Sigmoid colon (tissue), 7 donors: Measurements from ENCODE around the gene KATNB1. TPM values are rescaled to one million over a fixed set of nuclear protein-coding genes. Genes with fewer than 3 reads are reported as not detected.

Experiments
- DNase-seq: peaks from one replicate; pipeline ENCODE4 v3.0.0-alpha.2; 2019
- H3K27ac ChIP-seq, 4 donors: fragments of 200-600 bp; sonication (generic); one replicate each; pipeline ENCODE4 v1.5.1; 2016 to 2019; ENCODE audit warnings: mild to moderate bottlenecking in 1 of 4
- H3K27me3 ChIP-seq, 3 donors: fragments of 200-600 bp; sonication (generic); one replicate each; pipeline ENCODE4 v1.5.1; 2019; ENCODE audit warnings: mild to moderate bottlenecking in 1 of 3
- H3K36me3 ChIP-seq, 4 donors: fragments of 200-600 bp; sonication (generic); one replicate each; pipeline ENCODE4 v1.5.1; 2016 to 2019
- H3K4me1 ChIP-seq, 4 donors: fragments of 200-600 bp; sonication (generic); one replicate each; pipeline ENCODE4 v1.5.1; 2017 to 2019
- H3K4me3 ChIP-seq, 4 donors: fragments of 200-600 bp; sonication (generic); one replicate each; pipeline ENCODE4 v1.5.1; 2017 to 2019; ENCODE audit warnings: mild to moderate bottlenecking in 2 of 4, moderate library complexity in 1 of 4
- H3K9me3 ChIP-seq, 4 donors: fragments of 200-600 bp in 3 of 4; sonication (generic) in 3 of 4; one replicate each; pipeline versions ENCODE4 v1.5.1 to v1.6.1; 2013 to 2019
- CTCF ChIP-seq, 4 experiments: fragments of 450-650 bp in 3 of 4; fragments of 200-600 bp in 1 of 4; IDR thresholded peaks; one replicate each; pipeline ENCODE4 v1.5.1; 2016 to 2019; ENCODE audit warnings: antibody characterized with exemption in 4 of 4, mild to moderate bottlenecking in 3 of 4, moderate library complexity in 2 of 4
- EP300 ChIP-seq, 4 donors: sonication (generic); formaldehyde crosslinking; IDR thresholded peaks; one replicate each; pipeline ENCODE4 v1.6.1; 2017; ENCODE audit warnings: antibody characterized with exemption in 4 of 4
- POLR2A ChIP-seq, 2 donors: fragments of 450-650 bp; IDR thresholded peaks; one replicate each; pipeline ENCODE4 v1.6.1; 2016; ENCODE audit warnings: antibody characterized with exemption in 2 of 2, mild to moderate bottlenecking in 2 of 2, moderate library complexity in 2 of 2
- POLR2AphosphoS5 ChIP-seq, 4 donors: sonication (generic); formaldehyde crosslinking; IDR thresholded peaks; one replicate each; pipeline ENCODE4 v1.6.1; 2017; ENCODE audit warnings: antibody characterized with exemption in 4 of 4
- WGBS, 2 donors: extraction: QIAGEN DNeasy Blood & Tissue Kit; methylation state at CpG; one replicate each; pipeline ENCODE4 v1.1.7; 2013; 5-methylcytosine and 5-hydroxymethylcytosine counted together
- intact Hi-C: fragments of 100-400 bp; cut with DNase I; formaldehyde crosslinking; loops from one replicate; pipeline ENCODE4 v1.15.1; 2023
- polyA plus RNA-seq, 3 donors: library from polyadenylated mRNA; stranded (reverse); fragments of 200-250 nt; gene quantifications; one replicate each; pipeline ENCODE4 v1.2.3, GENCODE V29; 2013
- total RNA-seq, 4 donors: library from RNA; depleted of rRNA; stranded (reverse); fragments of >200 nt; gene quantifications; one replicate each; pipeline ENCODE4 v1.1.0, GENCODE V29; 2016
- donor health status: healthy with polysubstance abuse.
- donor health status: Bipolar disorder and iron deficiency.
- donor health status: healthy.

KATNB1 gene
- total and polyA plus RNA-seq, 7 donors = 4.3 to 18.6 (median 10.2) TPM

- no peak for DNase-seq
- peaks cover 0 to 66% (median 33%) of the 10 kb centered on the region in 4 donors for H3K36me3 ChIP-seq
- 92 to 94% methylated on average over 15 of the region's 15 CpGs for WGBS, 2 donors
These were observed 34.8 kb downstream of the KATNB1 start for GRCh38 chr16:57770361-57770760.

GRCh38 chr16:57771141-57771785, 35.7 kb downstream of the KATNB1 start:
- intact Hi-C loops = no loop called here
- no peak for DNase-seq
- Histone ChIP-seq H3K9me3 (no peaks in the 10 kb centered on the region), H3K36me3 (peaks cover 0 to 66% (median 37%) of the 10 kb centered on the region in 4 donors), H3K4me1 (no peaks in the 10 kb centered on the region), H3K27ac (no peak overlapping the region), H3K4me3 (no peak overlapping the region), H3K27me3 (no peaks in the 10 kb centered on the region)
- 92 to 94% methylated on average over 26 of the region's 26 CpGs for WGBS, 2 donors
- TF ChIP-seq POLR2A (IDR thresholded peaks at IDR 0.05) (no peak), EP300 (IDR thresholded peaks at IDR 0.05) (no peak), CTCF (IDR thresholded peaks at IDR 0.05) (no peak), POLR2AphosphoS5 (IDR thresholded peaks at IDR 0.05) (no peak)

More at GRCh38 chr16:57770361-57770760, 34.8 kb downstream of the KATNB1 start:
- no peak for TF ChIP-seq POLR2AphosphoS5 (IDR thresholded peaks at IDR 0.05)
- TF ChIP-seq EP300 (IDR thresholded peaks at IDR 0.05) = no peak
- TF ChIP-seq CTCF (IDR thresholded peaks at IDR 0.05) = no peak
- no peak for TF ChIP-seq POLR2A (IDR thresholded peaks at IDR 0.05)
- H3K27ac ChIP-seq = no peak overlapping the region
- no peaks in the 10 kb centered on the region for H3K27me3 ChIP-seq
- H3K9me3 ChIP-seq = no peaks in the 10 kb centered on the region
- intact Hi-C loops = no loop called here
- no peak overlapping the region for H3K4me3 ChIP-seq
- no peaks in the 10 kb centered on the region for H3K4me1 ChIP-seq

- no peaks in the 10 kb centered on the region for H3K4me1 ChIP-seq
- H3K36me3 ChIP-seq = peaks cover 0 to 50% (median 35%) of the 10 kb centered on the region in 4 donors
- no peaks in the 10 kb centered on the region for H3K9me3 ChIP-seq
- TF ChIP-seq EP300 (IDR thresholded peaks at IDR 0.05) (no peak), POLR2AphosphoS5 (IDR thresholded peaks at IDR 0.05) (no peak), POLR2A (IDR thresholded peaks at IDR 0.05) (no peak), CTCF (IDR thresholded peaks at IDR 0.05) (no peak)
- intact Hi-C loops = no loop called here
- 68 to 82% methylated on average over 11 of the region's 11 CpGs for WGBS, 2 donors
- H3K27me3 ChIP-seq = no peaks in the 10 kb centered on the region
- H3K27ac ChIP-seq = no peak overlapping the region
- DNase-seq = no peak
- H3K4me3 ChIP-seq = no peak overlapping the region
These were observed 37.4 kb downstream of the KATNB1 start for GRCh38 chr16:57773019-57773418.

GRCh38 chr16:57773655-57774295, 38.2 kb downstream of the KATNB1 start:
- Histone ChIP-seq H3K36me3 (peaks cover 0 to 52% (median 31%) of the 10 kb centered on the region in 4 donors), H3K9me3 (no peaks in the 10 kb centered on the region), H3K4me1 (no peaks in the 10 kb centered on the region), H3K27ac (no peak overlapping the region), H3K4me3 (no peak overlapping the region), H3K27me3 (no peaks in the 10 kb centered on the region)
- WGBS, 2 donors = 90% methylated on average over 11 of the region's 11 CpGs
- TF ChIP-seq POLR2AphosphoS5 (IDR thresholded peaks at IDR 0.05) (no peak), POLR2A (IDR thresholded peaks at IDR 0.05) (no peak), CTCF (IDR thresholded peaks at IDR 0.05) (no peak), EP300 (IDR thresholded peaks at IDR 0.05) (no peak)
- no peak for DNase-seq
- intact Hi-C loops = no loop called here
